Measurements from ENCODE around the gene SERP1. TPM values are rescaled to one million over a fixed set of nuclear protein-coding genes. Genes with fewer than 3 reads are reported as not detected.

Gene SERP1
- total RNA-seq, 4 donors from 2014 or later: 221 to 403 (median 303) TPM

GRCh38 chr3:150581174-150581573 is 34.9 kb upstream of the SERP1 start:
- no peak for TF ChIP-seq CTCF (IDR thresholded peaks at IDR 0.05)
- DNase-seq (ENCODE audit: low spot score) (no peak), ATAC-seq (ENCODE audit: low FRiP score) (no peak)

GRCh38 chr3:150577855-150578254 is 31.6 kb upstream of the SERP1 start:
- no peak for ATAC-seq (ENCODE audit: low FRiP score)
- no peak for TF ChIP-seq CTCF (IDR thresholded peaks at IDR 0.05)
- no peak for DNase-seq (ENCODE audit: low spot score)

- ATAC-seq (ENCODE audit: low FRiP score): no peak
- DNase-seq (ENCODE audit: low spot score): no peak
- TF ChIP-seq CTCF (IDR thresholded peaks at IDR 0.05): no peak
Measured at GRCh38 chr3:150567328-150567727, 21.0 kb upstream of the SERP1 start.

- ATAC-seq (ENCODE audit: low FRiP score) (no peak), DNase-seq (ENCODE audit: low spot score) (no peak)
- TF ChIP-seq CTCF (IDR thresholded peaks at IDR 0.05): no peak
Measured at GRCh38 chr3:150564243-150564642, 17.9 kb upstream of the SERP1 start.

GRCh38 chr3:150557725-150558124 is 11.4 kb upstream of the SERP1 start:
- no peak for ATAC-seq (ENCODE audit: low FRiP score)
- DNase-seq (ENCODE audit: low spot score): no peak
- TF ChIP-seq CTCF (IDR thresholded peaks at IDR 0.05): no peak

- no peak for DNase-seq (ENCODE audit: low spot score)
- no peak for TF ChIP-seq CTCF (IDR thresholded peaks at IDR 0.05)
- no peak for ATAC-seq (ENCODE audit: low FRiP score)
Measured at GRCh38 chr3:150556792-150557191, 10.5 kb upstream of the SERP1 start.

GRCh38 chr3:150555859-150556436 is 9.7 kb upstream of the SERP1 start:
- no peak for DNase-seq (ENCODE audit: low spot score)
- TF ChIP-seq CTCF (IDR thresholded peaks at IDR 0.05): no peak
- no peak for ATAC-seq (ENCODE audit: low FRiP score)

Measured in omental fat pad (tissue), 4 donors.